Liver (tissue), 3 donors: Measurements from ENCODE around the gene PRCD.

Experiments used
- CTCF ChIP-seq: fragments of 150-350 bp; IDR thresholded peaks from 2 replicates; pipeline ENCODE4 v1.5.1; 2017; ENCODE audit warnings: improper control_type of control experiment, low read depth, low read length; ENCODE audit not compliant: missing input control
- FOXA1 ChIP-seq: IDR thresholded peaks from 2 replicates; pipeline ENCODE4 v1.6.1; 2016; ENCODE audit warnings: antibody characterized with exemption
- MAX ChIP-seq: IDR thresholded peaks from 2 replicates; pipeline ENCODE4 v1.6.1; 2016; ENCODE audit warnings: antibody characterized with exemption
- RAD21 ChIP-seq, 2 donors: IDR thresholded peaks; 2 replicates each; pipeline ENCODE4 v1.6.1; 2016; ENCODE audit warnings: antibody characterized with exemption in 2 of 2, mild to moderate bottlenecking in 2 of 2
- RXRA ChIP-seq, 2 donors: IDR thresholded peaks; 2 replicates each; pipeline ENCODE4 v1.6.1; 2017 to 2018; ENCODE audit warnings: antibody characterized with exemption in 2 of 2, mild to moderate bottlenecking in 1 of 2
- SP1 ChIP-seq: IDR thresholded peaks from 2 replicates; pipeline ENCODE4 v1.6.1; 2018; ENCODE audit warnings: antibody characterized with exemption, mild to moderate bottlenecking
- YY1 ChIP-seq: IDR thresholded peaks from 2 replicates; pipeline ENCODE4 v1.6.1; 2016; ENCODE audit warnings: antibody characterized with exemption, mild to moderate bottlenecking
- TF ChIP-seq, protein P1 (sequence below): IDR thresholded peaks from 2 replicates; pipeline ENCODE4 v1.6.1; 2016; ENCODE audit warnings: antibody characterized with exemption
- donor health status: healthy.
- donor health status: healthy.

DNA sequence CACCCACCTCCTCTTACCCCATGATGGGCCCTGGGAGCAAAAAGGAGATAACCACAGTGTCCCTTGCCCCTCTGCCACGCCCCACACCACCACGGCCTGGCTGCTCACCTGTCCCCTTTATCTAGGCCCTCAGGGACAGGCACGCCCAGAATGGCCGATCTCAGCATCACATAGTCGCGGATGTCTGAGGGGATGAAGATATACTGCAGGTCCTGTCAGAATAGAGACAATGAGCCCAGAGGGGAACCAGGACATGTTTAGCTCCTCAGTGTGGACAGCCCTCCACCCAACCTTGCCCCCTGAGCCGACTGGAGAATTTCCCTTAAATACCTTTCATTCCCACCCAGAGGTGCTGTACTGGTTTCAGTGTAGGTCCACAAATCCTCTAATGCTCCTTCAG is 30.6 kb downstream of the PRCD start:
- no peak for TF ChIP-seq CTCF
- no peak for TF ChIP-seq RAD21 (IDR thresholded peaks at IDR 0.05)
- TF ChIP-seq MAX: no peak
- TF ChIP-seq SP1: no peak
- TF ChIP-seq, protein P1, sequence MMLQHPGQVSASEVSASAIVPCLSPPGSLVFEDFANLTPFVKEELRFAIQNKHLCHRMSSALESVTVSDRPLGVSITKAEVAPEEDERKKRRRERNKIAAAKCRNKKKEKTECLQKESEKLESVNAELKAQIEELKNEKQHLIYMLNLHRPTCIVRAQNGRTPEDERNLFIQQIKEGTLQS: no peak
- no peak for TF ChIP-seq YY1
- TF ChIP-seq RXRA (IDR thresholded peaks at IDR 0.05): no peak
- no peak for TF ChIP-seq FOXA1
